Testis (tissue), 2 donors: Measurements from ENCODE around the gene MLN.

Experiments
- CTCF ChIP-seq, 3 experiments: fragments of 450-650 bp in 2 of 3; fragments of 200-600 bp in 1 of 3; sonication (generic) in 1 of 3; IDR thresholded peaks; one replicate each; pipeline ENCODE4 v1.5.1; 2016 to 2019; ENCODE audit warnings: antibody characterized with exemption in 3 of 3, mild to moderate bottlenecking in 2 of 3, moderate library complexity in 1 of 3
- POLR2A ChIP-seq: fragments of 450-650 bp; IDR thresholded peaks from one replicate; pipeline ENCODE4 v1.6.1; 2017; ENCODE audit warnings: antibody characterized with exemption, mild to moderate bottlenecking, moderate library complexity

- TF ChIP-seq CTCF (IDR thresholded peaks at IDR 0.05) (no peak), POLR2A (no peak)
Observed at GRCh38 chr6:33797626-33798342, 6.0 kb downstream of the MLN start.
